DOHH2 (cell line): ENCODE results near the gene ZBTB7C.

Experiments
- H3F3A ChIP-seq: fragments of 200-600 bp; sonication (generic), shearing (Covaris generic); 2 replicates; pipeline ENCODE4 v1.6.0; 2016; ENCODE audit warnings: antibody characterized with exemption, mild to moderate bottlenecking; ENCODE audit not compliant: control insufficient read depth, insufficient read depth
- H3K27ac ChIP-seq: fragments of 200-600 bp; sonication (generic); 2 replicates; pipeline ENCODE4 v1.5.1; 2014; ENCODE audit warnings: low read depth, mild to moderate bottlenecking, low read length, moderate library complexity
- H3K27me3 ChIP-seq: fragments of 200-600 bp; sonication (generic); 2 replicates; pipeline ENCODE4 v1.6.1; 2014; ENCODE audit warnings: mild to moderate bottlenecking, low read length, mixed read lengths; ENCODE audit not compliant: control insufficient read depth
- H3K36me3 ChIP-seq: fragments of 200-600 bp; sonication (generic); 2 replicates; pipeline ENCODE4 v1.6.1; 2014; ENCODE audit warnings: mild to moderate bottlenecking, low read length, moderate library complexity, mixed read lengths; ENCODE audit not compliant: control insufficient read depth
- H3K4me1 ChIP-seq: fragments of 200-600 bp; sonication (generic); 2 replicates; pipeline ENCODE4 v1.6.1; 2014; ENCODE audit warnings: mild to moderate bottlenecking, low read length, mixed read lengths; ENCODE audit not compliant: control insufficient read depth
- H3K4me2 ChIP-seq: fragments of 200-600 bp; sonication (generic); 2 replicates; pipeline ENCODE4 v1.6.0; 2014; ENCODE audit warnings: mild to moderate bottlenecking, low read length, moderate library complexity
- H3K4me3 ChIP-seq: fragments of 200-600 bp; sonication (generic); 2 replicates; pipeline ENCODE4 v1.5.1; 2014; ENCODE audit warnings: mild to moderate bottlenecking, low read length, mixed read lengths
- H3K79me2 ChIP-seq: fragments of 200-600 bp; sonication (generic); 2 replicates; pipeline ENCODE4 v1.6.1; 2014; ENCODE audit warnings: mild to moderate bottlenecking, low read length, mixed read lengths; ENCODE audit not compliant: control insufficient read depth
- H3K9me2 ChIP-seq: fragments of 200-600 bp; sonication (generic); replicated peaks from 2 replicates; pipeline ENCODE4 v1.6.1; 2014; ENCODE audit warnings: mild to moderate bottlenecking, low read length, mixed read lengths; ENCODE audit not compliant: control insufficient read depth
- H3K9me3 ChIP-seq: fragments of 200-600 bp; sonication (generic); 2 replicates; pipeline ENCODE4 v1.6.1; 2014; ENCODE audit warnings: antibody characterized with exemption, low read length, mixed read lengths; ENCODE audit not compliant: control insufficient read depth, insufficient read depth
- H4K20me1 ChIP-seq: fragments of 200-600 bp; sonication (generic); 2 replicates; pipeline ENCODE4 v1.6.0; 2014; ENCODE audit warnings: low read depth, mild to moderate bottlenecking, antibody characterized with exemption, low read length, moderate library complexity; ENCODE audit not compliant: control insufficient read depth, insufficient read depth
- EZH2phosphoT487 ChIP-seq: fragments of 200-600 bp; sonication (generic); IDR thresholded peaks from 2 replicates; pipeline ENCODE4 v1.6.1; 2017; ENCODE audit warnings: borderline replicate concordance, mild to moderate bottlenecking, antibody characterized with exemption, low read length, moderate library complexity, mixed read lengths
- TF ChIP-seq, protein P1 (sequence below): fragments of 200-600 bp; sonication (generic); IDR thresholded peaks from one replicate; pipeline ENCODE4 v1.5.1; 2014; ENCODE audit warnings: antibody characterized with exemption, mild to moderate bottlenecking, low read depth, low read length; ENCODE audit not compliant: poor library complexity, severe bottlenecking

Gene ZBTB7C

DNA sequence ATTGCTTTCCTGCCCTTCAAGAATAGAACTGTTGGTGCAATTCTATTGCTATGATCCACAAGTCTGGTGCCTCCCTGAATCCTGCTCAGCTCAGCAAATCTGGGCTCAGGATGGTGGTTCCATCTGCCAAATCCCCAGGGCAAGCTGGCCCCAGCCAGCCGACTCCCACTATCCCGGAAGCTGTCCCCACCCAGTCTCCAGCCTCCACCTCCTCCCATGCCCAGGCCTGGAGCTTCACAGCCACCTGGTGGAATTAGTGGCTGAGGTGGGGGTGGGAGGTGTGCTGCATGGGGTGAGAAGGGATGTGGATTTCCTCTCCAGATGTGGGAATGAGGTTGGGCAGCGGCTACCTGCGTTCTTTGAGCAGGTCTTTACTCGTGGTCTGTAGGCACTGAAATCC, 359.4 kb downstream of the ZBTB7C start:
- H3K79me2 ChIP-seq = no peaks in the 10 kb centered on the region
- no peak overlapping the region for H3K27ac ChIP-seq
- H4K20me1 ChIP-seq = no peaks in the 10 kb centered on the region
- H3K4me3 ChIP-seq = no peak overlapping the region
- no peaks in the 10 kb centered on the region for H3K36me3 ChIP-seq
- no peaks in the 10 kb centered on the region for H3K27me3 ChIP-seq
- no peaks in the 10 kb centered on the region for H3K4me1 ChIP-seq
- no peaks in the 10 kb centered on the region for H3K9me2 ChIP-seq
- no peaks in the 10 kb centered on the region for H3K9me3 ChIP-seq
- H3F3A ChIP-seq = no peaks in the 10 kb centered on the region
- no peak overlapping the region for H3K4me2 ChIP-seq
- TF ChIP-seq EZH2phosphoT487 = no peak
- TF ChIP-seq, protein P1, sequence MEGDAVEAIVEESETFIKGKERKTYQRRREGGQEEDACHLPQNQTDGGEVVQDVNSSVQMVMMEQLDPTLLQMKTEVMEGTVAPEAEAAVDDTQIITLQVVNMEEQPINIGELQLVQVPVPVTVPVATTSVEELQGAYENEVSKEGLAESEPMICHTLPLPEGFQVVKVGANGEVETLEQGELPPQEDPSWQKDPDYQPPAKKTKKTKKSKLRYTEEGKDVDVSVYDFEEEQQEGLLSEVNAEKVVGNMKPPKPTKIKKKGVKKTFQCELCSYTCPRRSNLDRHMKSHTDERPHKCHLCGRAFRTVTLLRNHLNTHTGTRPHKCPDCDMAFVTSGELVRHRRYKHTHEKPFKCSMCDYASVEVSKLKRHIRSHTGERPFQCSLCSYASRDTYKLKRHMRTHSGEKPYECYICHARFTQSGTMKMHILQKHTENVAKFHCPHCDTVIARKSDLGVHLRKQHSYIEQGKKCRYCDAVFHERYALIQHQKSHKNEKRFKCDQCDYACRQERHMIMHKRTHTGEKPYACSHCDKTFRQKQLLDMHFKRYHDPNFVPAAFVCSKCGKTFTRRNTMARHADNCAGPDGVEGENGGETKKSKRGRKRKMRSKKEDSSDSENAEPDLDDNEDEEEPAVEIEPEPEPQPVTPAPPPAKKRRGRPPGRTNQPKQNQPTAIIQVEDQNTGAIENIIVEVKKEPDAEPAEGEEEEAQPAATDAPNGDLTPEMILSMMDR = no peak

GRCh38 chr18:48048251-48048650, 360.9 kb downstream of the ZBTB7C start:
- H3K4me3 ChIP-seq = no peak overlapping the region
- no peak for TF ChIP-seq EZH2phosphoT487
- TF ChIP-seq, protein P1 = no peak
- H3K36me3 ChIP-seq = no peaks in the 10 kb centered on the region
- H3K27me3 ChIP-seq = no peaks in the 10 kb centered on the region
- no peak overlapping the region for H3K4me2 ChIP-seq
- no peaks in the 10 kb centered on the region for H3F3A ChIP-seq
- H4K20me1 ChIP-seq = no peaks in the 10 kb centered on the region
- no peaks in the 10 kb centered on the region for H3K9me2 ChIP-seq
- no peaks in the 10 kb centered on the region for H3K79me2 ChIP-seq
- no peaks in the 10 kb centered on the region for H3K4me1 ChIP-seq
- H3K27ac ChIP-seq = no peak overlapping the region
- H3K9me3 ChIP-seq = no peaks in the 10 kb centered on the region

DNA sequence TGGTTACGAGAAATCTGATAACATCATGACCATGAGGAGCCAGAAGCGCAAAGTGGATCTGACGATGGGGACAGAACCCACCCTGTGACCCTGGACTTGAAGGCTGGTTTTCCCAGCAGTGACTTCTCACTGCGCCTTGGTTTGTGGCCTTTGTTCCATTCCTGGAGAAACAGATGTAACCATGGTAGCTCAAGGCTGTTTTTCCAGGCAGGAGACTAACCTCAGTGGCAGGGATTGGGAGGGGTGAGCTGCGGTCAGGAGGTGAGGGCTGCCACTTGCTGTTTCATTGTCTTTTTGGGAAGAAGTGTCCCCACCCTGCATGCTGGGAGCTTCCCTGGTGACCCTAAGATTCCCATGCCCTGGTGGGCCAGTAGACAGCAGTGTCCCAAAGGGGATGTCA, 362.3 kb downstream of the ZBTB7C start:
- H3K4me3 ChIP-seq = no peak overlapping the region
- H3K9me2 ChIP-seq = no peaks in the 10 kb centered on the region
- H3K36me3 ChIP-seq = no peaks in the 10 kb centered on the region
- no peaks in the 10 kb centered on the region for H3K27me3 ChIP-seq
- H3K9me3 ChIP-seq = no peaks in the 10 kb centered on the region
- H3K4me1 ChIP-seq = no peaks in the 10 kb centered on the region
- H3F3A ChIP-seq = no peaks in the 10 kb centered on the region
- H3K27ac ChIP-seq = no peak overlapping the region
- H3K79me2 ChIP-seq = no peaks in the 10 kb centered on the region
- H3K4me2 ChIP-seq = no peak overlapping the region
- no peaks in the 10 kb centered on the region for H4K20me1 ChIP-seq
- TF ChIP-seq, protein P1 = no peak
- no peak for TF ChIP-seq EZH2phosphoT487

DNA sequence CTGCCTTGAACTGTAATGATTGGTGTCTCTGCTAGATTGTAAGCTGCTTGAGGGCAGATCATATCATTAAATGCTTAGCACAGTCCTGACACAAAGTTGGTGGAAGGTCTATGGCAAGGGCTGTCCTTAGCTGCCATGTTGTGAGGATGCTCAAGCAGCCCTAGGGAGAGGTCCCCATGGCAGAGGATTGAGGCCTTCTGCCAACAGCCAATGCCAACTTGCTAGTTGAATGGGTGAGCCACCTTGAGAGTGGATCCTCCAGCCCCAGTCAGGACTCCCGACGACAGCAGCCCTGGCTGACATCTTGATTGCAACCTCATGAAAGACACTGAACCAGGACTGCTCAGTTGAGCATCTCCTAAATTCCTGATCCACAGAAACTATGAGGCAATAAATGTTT, 363.4 kb downstream of the ZBTB7C start:
- Histone ChIP-seq H3K27ac (no peak overlapping the region), H3K4me3 (no peak overlapping the region), H3K9me3 (no peaks in the 10 kb centered on the region), H3K79me2 (no peaks in the 10 kb centered on the region), H3K4me2 (no peak overlapping the region), H3K9me2 (no peaks in the 10 kb centered on the region), H3K36me3 (no peaks in the 10 kb centered on the region), H4K20me1 (no peaks in the 10 kb centered on the region), H3F3A (no peaks in the 10 kb centered on the region), H3K27me3 (no peaks in the 10 kb centered on the region; the same call in 1 of the 2 replicates), H3K4me1 (no peaks in the 10 kb centered on the region)
- no peak for TF ChIP-seq EZH2phosphoT487
- TF ChIP-seq, protein P1 = no peak
